ENCODE results near the gene RAD51B. TPM values are rescaled to one million over a fixed set of nuclear protein-coding genes. Genes with fewer than 3 reads are reported as not detected.

The RAD51B gene
- total RNA-seq, 1 experiment from 2014 or later = 20.0 TPM

DNA sequence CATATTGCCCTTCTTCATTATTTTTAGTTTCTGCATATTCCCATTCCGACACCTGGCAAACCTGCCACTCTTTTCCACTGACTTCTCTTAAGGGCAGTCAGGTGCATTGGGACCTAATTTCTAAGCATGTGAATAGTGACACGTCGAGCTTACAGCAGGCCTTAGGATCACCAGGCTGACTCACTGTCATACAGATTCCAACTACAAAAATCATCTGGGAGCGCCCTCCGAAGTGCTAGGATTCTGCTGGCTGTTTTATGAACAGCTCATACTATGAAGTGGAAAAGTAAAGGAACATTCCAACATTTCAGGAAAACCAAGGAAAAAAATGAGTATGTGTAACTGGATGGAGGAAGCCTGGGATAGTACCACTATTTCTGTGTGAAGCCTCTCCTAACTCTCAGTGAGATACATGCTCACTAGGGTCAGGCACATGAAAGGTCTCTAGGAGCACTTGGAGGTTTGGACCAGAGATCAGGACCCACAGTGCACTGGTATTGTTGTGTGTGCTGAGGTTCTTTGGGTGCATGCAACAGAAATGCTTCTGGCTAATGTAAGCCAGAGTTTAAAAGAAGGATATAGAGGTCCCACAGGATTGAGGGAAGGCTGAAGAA, 715.9 kb downstream of the RAD51B start:
- no peak overlapping the region for H2AFZ ChIP-seq (ENCODE audit: low read depth, low read length, poor library complexity, severe bottlenecking)
- no peaks in the 10 kb centered on the region; the same call in 1 of the 2 replicates for H3K9me2 ChIP-seq (ENCODE audit: insufficient read depth)
- intact Hi-C loops (cut with micrococcal nuclease) = no loop called here
- BruUV-seq (replicated peaks) = no TSS peak
- ChIA-PET CTCF (interaction anchor here (0.6 to 1.5 kb wide), 2 partner anchors 14 to 253 kb away, joined by 3 to 4 read pairs; no protein-coding TSS in a partner anchor), RAD21 (ENCODE audit: low non-redundant PET in 1 of 2, low total read pairs in 2 of 2, uncharacterized antibody in 2 of 2, unreplicated experiment in 2 of 2) (interaction anchor here in 1 of 2 experiments (0.7 to 0.8 kb wide), 2 partner anchors 227 to 281 kb away, joined by 3 to 4 read pairs; no protein-coding TSS in a partner anchor), POLR2A (interaction anchor here (0.6 to 3.0 kb wide), 5 partner anchors 8 to 996 kb away, joined by 3 to 21 read pairs (median 6); partner anchors contain the start of gene ZFP36L1)
- H3K27me3 ChIP-seq (ENCODE audit: insufficient read depth, low read length) = no peaks in the 10 kb centered on the region
- ATAC-seq = peak; percentile 89
- peaks cover 17 to 26% of the 10 kb centered on the region in 2 experiments for H3K4me1 ChIP-seq (ENCODE audit: control insufficient read depth in 1 of 2, insufficient read depth in 2 of 2, low read length in 2 of 2)
- no peaks in the 10 kb centered on the region for H4K20me1 ChIP-seq (ENCODE audit: insufficient read depth)
- H3K36me3 ChIP-seq (ENCODE audit: control insufficient read depth in 1 of 2, insufficient read depth in 2 of 2, low read length in 2 of 2) = peaks cover 0 to 4% of the 10 kb centered on the region in 2 experiments; a peak in 1 of 4 replicates
- H3K4me3 ChIP-seq (replicated peaks in 1 of 2; ENCODE audit: low read depth in 1 of 2, low read length in 2 of 2) = no peak overlapping the region
- H3K79me2 ChIP-seq (ENCODE audit: insufficient read depth, low read length) = no peaks in the 10 kb centered on the region
- H3K9ac ChIP-seq (ENCODE audit: low read length) = peak overlapping the region; percentile 41
- peak overlapping the region; percentile 56; the same call in 1 of the 2 replicates for H3K27ac ChIP-seq (ENCODE audit: low read depth, low read length)
- H3K4me2 ChIP-seq (ENCODE audit: low read length) = peak overlapping the region; percentile 50
- peak; percentile 79 for DNase-seq (ENCODE audit: low read depth, low spot score)
- H3K9me3 ChIP-seq (ENCODE audit: control insufficient read depth in 1 of 2, insufficient read depth in 1 of 2, low read depth in 1 of 2, low read length in 2 of 2) = peaks cover 0 to 11% of the 10 kb centered on the region in 2 experiments; a peak in 2 of 4 replicates
- TF ChIP-seq ELF1 (IDR thresholded peaks at IDR 0.05; ENCODE audit: borderline replicate concordance, low read depth) (no peak), SP1 (IDR thresholded peaks at IDR 0.05; ENCODE audit: low read depth) (peak; percentile 79), SRF (IDR thresholded peaks at IDR 0.05; ENCODE audit: low read depth) (no peak), ZFX (IDR thresholded peaks at IDR 0.05) (no peak), MAX (IDR thresholded peaks at IDR 0.05) (peak; percentile 81), EZH2phosphoT487 (IDR thresholded peaks at IDR 0.05; ENCODE audit: borderline replicate concordance) (no peak), SIN3A (IDR thresholded peaks at IDR 0.05; ENCODE audit: low read depth) (peak; percentile 53; the same call in 1 of the 2 replicates), POLR2AphosphoS5 (IDR thresholded peaks at IDR 0.05; ENCODE audit: low read depth, low read length) (no peak), EZH2 (IDR thresholded peaks at IDR 0.05) (no peak), YY1 (IDR thresholded peaks at IDR 0.05; ENCODE audit: extremely low read depth, insufficient replicate concordance, low read depth, low read length) (no peak), FOSL1 (IDR thresholded peaks at IDR 0.05; ENCODE audit: low read depth) (peak; percentile 80), RAD21 (IDR thresholded peaks at IDR 0.05; ENCODE audit: low read depth) (peak; percentile 49; the same call in 1 of the 2 replicates), CTCF (IDR thresholded peaks at IDR 0.05 in 2 of 3, conservative IDR thresholded peaks at IDR 0.05 in 1 of 3; ENCODE audit: borderline replicate concordance in 1 of 3, insufficient read depth in 1 of 3, low read depth in 2 of 3, low read length in 2 of 3) (no peak), CEBPB (IDR thresholded peaks at IDR 0.05; ENCODE audit: low read depth) (no peak), POLR2A (IDR thresholded peaks at IDR 0.05; ENCODE audit: borderline replicate concordance, extremely low read depth, insufficient read depth, insufficient read length) (no peak), JUND (IDR thresholded peaks at IDR 0.05) (peak; percentile 80), TCF7L2 (IDR thresholded peaks at IDR 0.05; ENCODE audit: borderline replicate concordance, extremely low read depth, insufficient read depth, insufficient read length) (no peak)
- TF ChIP-seq, protein P1, sequence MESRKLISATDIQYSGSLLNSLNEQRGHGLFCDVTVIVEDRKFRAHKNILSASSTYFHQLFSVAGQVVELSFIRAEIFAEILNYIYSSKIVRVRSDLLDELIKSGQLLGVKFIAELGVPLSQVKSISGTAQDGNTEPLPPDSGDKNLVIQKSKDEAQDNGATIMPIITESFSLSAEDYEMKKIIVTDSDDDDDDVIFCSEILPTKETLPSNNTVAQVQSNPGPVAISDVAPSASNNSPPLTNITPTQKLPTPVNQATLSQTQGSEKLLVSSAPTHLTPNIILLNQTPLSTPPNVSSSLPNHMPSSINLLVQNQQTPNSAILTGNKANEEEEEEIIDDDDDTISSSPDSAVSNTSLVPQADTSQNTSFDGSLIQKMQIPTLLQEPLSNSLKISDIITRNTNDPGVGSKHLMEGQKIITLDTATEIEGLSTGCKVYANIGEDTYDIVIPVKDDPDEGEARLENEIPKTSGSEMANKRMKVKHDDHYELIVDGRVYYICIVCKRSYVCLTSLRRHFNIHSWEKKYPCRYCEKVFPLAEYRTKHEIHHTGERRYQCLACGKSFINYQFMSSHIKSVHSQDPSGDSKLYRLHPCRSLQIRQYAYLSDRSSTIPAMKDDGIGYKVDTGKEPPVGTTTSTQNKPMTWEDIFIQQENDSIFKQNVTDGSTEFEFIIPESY (IDR thresholded peaks at IDR 0.05; ENCODE audit: extremely low read depth, insufficient replicate concordance, low read length) = no peak
- TF ChIP-seq, protein P2, sequence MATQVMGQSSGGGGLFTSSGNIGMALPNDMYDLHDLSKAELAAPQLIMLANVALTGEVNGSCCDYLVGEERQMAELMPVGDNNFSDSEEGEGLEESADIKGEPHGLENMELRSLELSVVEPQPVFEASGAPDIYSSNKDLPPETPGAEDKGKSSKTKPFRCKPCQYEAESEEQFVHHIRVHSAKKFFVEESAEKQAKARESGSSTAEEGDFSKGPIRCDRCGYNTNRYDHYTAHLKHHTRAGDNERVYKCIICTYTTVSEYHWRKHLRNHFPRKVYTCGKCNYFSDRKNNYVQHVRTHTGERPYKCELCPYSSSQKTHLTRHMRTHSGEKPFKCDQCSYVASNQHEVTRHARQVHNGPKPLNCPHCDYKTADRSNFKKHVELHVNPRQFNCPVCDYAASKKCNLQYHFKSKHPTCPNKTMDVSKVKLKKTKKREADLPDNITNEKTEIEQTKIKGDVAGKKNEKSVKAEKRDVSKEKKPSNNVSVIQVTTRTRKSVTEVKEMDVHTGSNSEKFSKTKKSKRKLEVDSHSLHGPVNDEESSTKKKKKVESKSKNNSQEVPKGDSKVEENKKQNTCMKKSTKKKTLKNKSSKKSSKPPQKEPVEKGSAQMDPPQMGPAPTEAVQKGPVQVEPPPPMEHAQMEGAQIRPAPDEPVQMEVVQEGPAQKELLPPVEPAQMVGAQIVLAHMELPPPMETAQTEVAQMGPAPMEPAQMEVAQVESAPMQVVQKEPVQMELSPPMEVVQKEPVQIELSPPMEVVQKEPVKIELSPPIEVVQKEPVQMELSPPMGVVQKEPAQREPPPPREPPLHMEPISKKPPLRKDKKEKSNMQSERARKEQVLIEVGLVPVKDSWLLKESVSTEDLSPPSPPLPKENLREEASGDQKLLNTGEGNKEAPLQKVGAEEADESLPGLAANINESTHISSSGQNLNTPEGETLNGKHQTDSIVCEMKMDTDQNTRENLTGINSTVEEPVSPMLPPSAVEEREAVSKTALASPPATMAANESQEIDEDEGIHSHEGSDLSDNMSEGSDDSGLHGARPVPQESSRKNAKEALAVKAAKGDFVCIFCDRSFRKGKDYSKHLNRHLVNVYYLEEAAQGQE (IDR thresholded peaks at IDR 0.05; ENCODE audit: low read depth) = no peak

Data from HCT116 (cell line).